RWPE2 (cell line): ENCODE results near the gene BOLL.

Experiments used
- ATAC-seq: fragments of 200-7000 bp; cut with Tn5 transposase; 3 replicates; pipeline ENCODE4 v1.9.1; 2021; ENCODE audit warnings: low read depth
- DNase-seq: peaks from one replicate; pipeline ENCODE4 v3.0.0-alpha.2; 2020; ENCODE audit warnings: low spot score
- H3K27ac ChIP-seq: fragments of 450-650 bp; 2 replicates; pipeline ENCODE4 v1.5.1; 2017; ENCODE audit warnings: mild to moderate bottlenecking; ENCODE audit not compliant: poor library complexity, severe bottlenecking
- H3K27me3 ChIP-seq: fragments of 250-450 bp; sonication (Bioruptor Pico); 2 replicates; pipeline ENCODE4 v1.5.1; 2021; ENCODE audit warnings: mild to moderate bottlenecking, moderate library complexity; ENCODE audit not compliant: insufficient read depth, poor library complexity, severe bottlenecking
- H3K36me3 ChIP-seq: fragments of 250-450 bp; sonication (Bioruptor Pico); 2 replicates; pipeline ENCODE4 v1.5.1; 2020; ENCODE audit warnings: low read depth, mild to moderate bottlenecking, moderate library complexity
- H3K4me1 ChIP-seq: fragments of 250-450 bp; sonication (Bioruptor Pico); 2 replicates; pipeline ENCODE4 v1.5.1; 2021; ENCODE audit warnings: mild to moderate bottlenecking, moderate library complexity; ENCODE audit not compliant: insufficient read depth, poor library complexity, severe bottlenecking
- H3K4me3 ChIP-seq: fragments of 250-450 bp; sonication (Bioruptor Pico); 2 replicates; pipeline ENCODE4 v1.5.1; 2021; ENCODE audit warnings: mild to moderate bottlenecking, moderate library complexity; ENCODE audit not compliant: severe bottlenecking
- H3K9me3 ChIP-seq: fragments of 250-450 bp; sonication (Bioruptor Pico); 2 replicates; pipeline ENCODE4 v1.5.1; 2021; ENCODE audit warnings: mild to moderate bottlenecking, moderate library complexity; ENCODE audit not compliant: severe bottlenecking
- CTCF ChIP-seq: fragments of 450-650 bp; IDR thresholded peaks from one replicate; pipeline ENCODE4 v1.5.1; 2017; ENCODE audit warnings: mild to moderate bottlenecking, moderate library complexity; ENCODE audit not compliant: poor library complexity, severe bottlenecking

BOLL gene

GRCh38 chr2:197809064-197809463, 23.9 kb upstream of the BOLL start:
- DNase-seq (no peak), ATAC-seq (no peak)
- Histone ChIP-seq H3K27me3 (peaks cover 46% of the 10 kb centered on the region), H3K36me3 (no peaks in the 10 kb centered on the region), H3K4me1 (no peaks in the 10 kb centered on the region), H3K4me3 (no peak overlapping the region), H3K9me3 (no peaks in the 10 kb centered on the region), H3K27ac (no peak overlapping the region)
- no peak for TF ChIP-seq CTCF

- no peak overlapping the region for H3K27ac ChIP-seq
- ATAC-seq (no peak), DNase-seq (no peak)
- no peaks in the 10 kb centered on the region for H3K4me1 ChIP-seq
- H3K27me3 ChIP-seq: peaks cover 69% of the 10 kb centered on the region
- H3K4me3 ChIP-seq: no peak overlapping the region
- no peak for TF ChIP-seq CTCF
- no peaks in the 10 kb centered on the region for H3K9me3 ChIP-seq
- no peaks in the 10 kb centered on the region for H3K36me3 ChIP-seq
These were observed 20.9 kb upstream of the BOLL start for GRCh38 chr2:197805715-197806633.

GRCh38 chr2:197804758-197805714, 19.9 kb upstream of the BOLL start:
- peak; percentile 45 for DNase-seq
- peak; percentile 11; the same call in 1 of the 3 replicates for ATAC-seq
- no peak for TF ChIP-seq CTCF

GRCh38 chr2:197804049-197804757, 19.1 kb upstream of the BOLL start, which contains the start of gene PLCL1:
PLCL1 (plus strand) TSS chr2:197804593.
- peaks cover 64% of the 10 kb centered on the region for H3K27me3 ChIP-seq
- H3K9me3 ChIP-seq: no peaks in the 10 kb centered on the region
- DNase-seq (peak; percentile 86), ATAC-seq (peak; percentile 99)
- no peaks in the 10 kb centered on the region for H3K36me3 ChIP-seq
- TF ChIP-seq CTCF: no peak
- peak within 1 kb of the TSS; percentile 33 for H3K4me3 ChIP-seq
- no peak within 1 kb of the TSS for H3K27ac ChIP-seq
- no peaks in the 10 kb centered on the region for H3K4me1 ChIP-seq

More at GRCh38 chr2:197804758-197805714, 19.9 kb upstream of the BOLL start:
- Histone ChIP-seq H3K27ac (no peak overlapping the region), H3K27me3 (peaks cover 66% of the 10 kb centered on the region), H3K36me3 (no peaks in the 10 kb centered on the region), H3K4me1 (no peaks in the 10 kb centered on the region), H3K9me3 (no peaks in the 10 kb centered on the region), H3K4me3 (peak overlapping the region; percentile 33)
